Cardiac septum (tissue), 1 donor: ENCODE data around the gene LRIG3. TPM values are rescaled to one million over a fixed set of nuclear protein-coding genes. Genes with fewer than 3 reads are reported as not detected.
"Not testable (repeated sequence)": the region's sequence is repeated elsewhere in the genome, so short reads cannot be mapped to it uniquely, and the experiment has no call there.

Experiments used
- DNase-seq: peaks from one replicate; pipeline ENCODE4 v3.0.0-alpha.2; 2020; ENCODE audit warnings: low spot score
- intact Hi-C: fragments of 100-400 bp; cut with DNase I; formaldehyde crosslinking; loops from one replicate; pipeline ENCODE4 v1.14.0; 2022
- total RNA-seq: library from RNA; stranded (reverse); fragmentation: NEBNext Ultra II Directional; extraction: Animal tissue kit (Norgen Biotek cat#: 25700); gene quantifications from one replicate; pipeline ENCODE4 v1.2.1, GENCODE V29; 2021
- donor health status: DM: no; HTN: no; CAD: no.

Gene LRIG3
- total RNA-seq, 1 donor from 2014 or later: 6.1 TPM

- intact Hi-C loops: no loop called here
- no peak for DNase-seq
Measured at GRCh38 chr12:58877243-58877743, 43.0 kb downstream of the LRIG3 start.

- intact Hi-C loops: no loop called here
- no peak for DNase-seq
Measured at GRCh38 chr12:58873496-58873895, 46.8 kb downstream of the LRIG3 start.

GRCh38 chr12:58871556-58871955 lies 48.7 kb downstream of the LRIG3 start:
- intact Hi-C loops: no loop called here
- no peak for DNase-seq

- intact Hi-C loops: no loop called here
Measured at GRCh38 chr12:58870595-58870994, 49.7 kb downstream of the LRIG3 start.

GRCh38 chr12:58860788-58861240 lies 59.5 kb downstream of the LRIG3 start:
- intact Hi-C loops: no loop called here
- no peak for DNase-seq

More at GRCh38 chr12:58870595-58870994, 49.7 kb downstream of the LRIG3 start:
- DNase-seq: no peak

GRCh38 chr12:58860056-58860787 lies 60.1 kb downstream of the LRIG3 start:
- intact Hi-C loops: no loop called here
- no peak for DNase-seq

- intact Hi-C loops: no loop called here
- DNase-seq: no peak
Measured at GRCh38 chr12:58858030-58858429, 62.3 kb downstream of the LRIG3 start.

GRCh38 chr12:58857206-58857605 lies 63.1 kb downstream of the LRIG3 start:
- DNase-seq, intact Hi-C loops: not testable (repeated sequence)

- DNase-seq, intact Hi-C loops: not testable (repeated sequence)
Measured at GRCh38 chr12:58855630-58856029, 64.7 kb downstream of the LRIG3 start.

GRCh38 chr12:58850826-58851225 lies 69.5 kb downstream of the LRIG3 start:
- intact Hi-C loops: no loop called here
- no peak for DNase-seq

GRCh38 chr12:58847901-58848600 lies 72.3 kb downstream of the LRIG3 start:
- intact Hi-C loops: no loop called here
- DNase-seq: no peak

GRCh38 chr12:58844161-58844560 lies 76.1 kb downstream of the LRIG3 start:
- intact Hi-C loops: no loop called here
- DNase-seq: no peak

- intact Hi-C loops: no loop called here
- no peak for DNase-seq
Measured at GRCh38 chr12:58841058-58841798, 79.1 kb downstream of the LRIG3 start.

GRCh38 chr12:58833853-58834252 lies 86.5 kb downstream of the LRIG3 start:
- DNase-seq: no peak
- intact Hi-C loops: no loop called here

- intact Hi-C loops: no loop called here
- no peak for DNase-seq
Measured at GRCh38 chr12:58832920-58833319, 87.4 kb downstream of the LRIG3 start.
